HepG2 (cell line): ENCODE data around the gene CD99L2. TPM values are rescaled to one million over a fixed set of nuclear protein-coding genes. Genes with fewer than 3 reads are reported as not detected.

Source experiments
- ATAC-seq: fragments of 200-7000 bp; cut with Tn5 transposase; 3 replicates; pipeline ENCODE4 v1.9.1; 2020; ENCODE audit warnings: mild to moderate bottlenecking, moderate library complexity
- BruUV-seq: library from RNA; stranded (reverse); fragments of 400-500 nt; replicated peaks from 2 replicates; lab custom pipeline; 2021; lab: Mats Ljungman, UMichigan
- CTCF ChIA-PET: fragments of 300-600 bp; formaldehyde crosslinking; extraction: SDS; loops from one replicate; lab custom pipeline; 2021; ENCODE audit warnings: low total read pairs, inconsistent platforms, low intra/inter-chr PET ratio; lab: Yijun Ruan, JAX
- POLR2A ChIA-PET: fragments of 350-600 bp; sonication (Branson Sonifier 250); formaldehyde crosslinking; loops from one replicate; lab custom pipeline; 2020; ENCODE audit warnings: antibody characterized with exemption, inconsistent platforms; lab: Yijun Ruan, JAX
- DNase-seq: peaks from one replicate; pipeline ENCODE4 v3.0.0-alpha.2; 2015; ENCODE audit warnings: low spot score
- FAIRE-seq: peaks from 3 replicates; lab custom pipeline; 2011; peaks lifted over from hg19 to GRCh38; lab: Jason Lieb, UNC
- H2AFZ ChIP-seq: one replicate; pipeline ENCODE4 v1.6.1; 2011; ENCODE audit warnings: low read length, inconsistent platforms
- H3K27ac ChIP-seq: fragments of 300-600 bp; 3 replicates; pipeline ENCODE4 v1.8.0; 2011; ENCODE audit warnings: mixed run types, mild to moderate bottlenecking, mixed read lengths, low read length, inconsistent platforms; ENCODE audit not compliant: insufficient read depth; ENCODE audit errors: extremely low read length
- H3K27me3 ChIP-seq, 2 experiments: fragments of 200-600 bp in 1 of 2; 2 replicates in 1 of 2; 3 replicates in 1 of 2; pipeline versions ENCODE4 v1.6.0 to v1.8.0; 2011; ENCODE audit warnings: low read length in 2 of 2, mild to moderate bottlenecking in 2 of 2, moderate library complexity in 2 of 2, inconsistent platforms in 1 of 2; ENCODE audit not compliant: insufficient read depth in 2 of 2, control insufficient read depth in 1 of 2
- H3K36me3 ChIP-seq, 2 experiments: fragments of 200-600 bp in 1 of 2; replicated peaks in 1 of 2; 2 replicates in 1 of 2; 3 replicates in 1 of 2; pipeline versions ENCODE4 v1.5.1 to v1.8.0; 2011; ENCODE audit warnings: low read length in 2 of 2, inconsistent platforms in 1 of 2; ENCODE audit not compliant: insufficient read depth in 2 of 2, control insufficient read depth in 1 of 2
- H3K4me1 ChIP-seq: 2 replicates; pipeline ENCODE4 v1.5.1; 2012; ENCODE audit warnings: low read length, inconsistent platforms; ENCODE audit not compliant: insufficient read depth
- H3K4me2 ChIP-seq: 2 replicates; pipeline ENCODE4 v1.6.0; 2011; ENCODE audit warnings: low read depth, low read length, inconsistent platforms
- H3K4me3 ChIP-seq, 3 experiments: fragments of 200-600 bp in 1 of 3; sonication (generic), shearing (Covaris generic) in 1 of 3; replicated peaks in 1 of 3; 2 replicates each; pipeline ENCODE4 v1.5.1; 2011 to 2016; ENCODE audit warnings: low read length in 3 of 3, inconsistent platforms in 2 of 3, low read depth in 2 of 3, mild to moderate bottlenecking in 2 of 3, control low read depth in 1 of 3, mixed read lengths in 1 of 3; ENCODE audit not compliant: insufficient read depth in 1 of 3
- H3K79me2 ChIP-seq: one replicate; pipeline ENCODE4 v1.6.1; 2011; ENCODE audit warnings: low read length, inconsistent platforms; ENCODE audit not compliant: insufficient read depth
- H3K9ac ChIP-seq: 2 replicates; pipeline ENCODE4 v1.6.0; 2011; ENCODE audit warnings: mild to moderate bottlenecking, low read depth, low read length, inconsistent platforms; ENCODE audit not compliant: insufficient read depth
- H3K9me3 ChIP-seq: 2 replicates; pipeline ENCODE4 v1.5.1; 2012; ENCODE audit warnings: mild to moderate bottlenecking, low read length
- H4K20me1 ChIP-seq: 2 replicates; pipeline ENCODE4 v1.6.0; 2011; ENCODE audit warnings: inconsistent platforms, mild to moderate bottlenecking, low read length, moderate library complexity; ENCODE audit not compliant: insufficient read depth
- ARNTL ChIP-seq: sonication (generic); formaldehyde crosslinking; IDR thresholded peaks from 2 replicates; pipeline ENCODE4 v1.4.0; 2020; ENCODE audit warnings: mild to moderate bottlenecking, missing genetic modification reagents
- IKZF4 ChIP-seq: sonication (generic); formaldehyde crosslinking; IDR thresholded peaks from 2 replicates; pipeline ENCODE4 v1.5.1; 2020; ENCODE audit warnings: borderline replicate concordance, mild to moderate bottlenecking, low read depth, missing genetic modification reagents; ENCODE audit errors: not compliant biosample characterization
- MATR3 ChIP-seq: sonication (generic); formaldehyde crosslinking; IDR thresholded peaks from 2 replicates; pipeline ENCODE4 v1.4.0; 2020; ENCODE audit warnings: missing genetic modification reagents
- NR2F1 ChIP-seq, 2 experiments: fragments of 450-650 bp in 1 of 2; formaldehyde crosslinking in 1 of 2; IDR thresholded peaks; 2 replicates each; pipeline versions ENCODE4 v1.5.0 to v1.6.1; 2016 to 2020; ENCODE audit warnings: mild to moderate bottlenecking in 1 of 2, missing compliant biosample characterization in 1 of 2, missing genetic modification reagents in 1 of 2, moderate library complexity in 1 of 2
- NRL ChIP-seq: sonication (generic); formaldehyde crosslinking; IDR thresholded peaks from 2 replicates; pipeline ENCODE4 v1.5.0; 2020; ENCODE audit warnings: missing genetic modification reagents, mild to moderate bottlenecking, moderate library complexity, borderline replicate concordance
- RAD51 ChIP-seq: fragments of 450-650 bp; IDR thresholded peaks from 2 replicates; pipeline ENCODE4 v1.6.1; 2016; ENCODE audit warnings: borderline replicate concordance
- SRSF1 ChIP-seq: fragments of 200-400 bp; formaldehyde crosslinking; optimal IDR thresholded peaks from 2 replicates; pipeline ENCODE3; 2017; ENCODE audit warnings: mild to moderate bottlenecking, low read depth, low read length, moderate library complexity
- TEAD2 ChIP-seq: sonication (generic); formaldehyde crosslinking; IDR thresholded peaks from 2 replicates; pipeline ENCODE4 v1.9.0; 2021; ENCODE audit warnings: missing genetic modification reagents
- U2AF1 ChIP-seq: fragments of 200-400 bp; formaldehyde crosslinking; optimal IDR thresholded peaks from 2 replicates; pipeline ENCODE3; 2017; ENCODE audit warnings: mild to moderate bottlenecking, low read depth, low read length
- ZFY ChIP-seq: sonication (generic); formaldehyde crosslinking; IDR thresholded peaks from 2 replicates; pipeline ENCODE4 v1.4.0; 2020; ENCODE audit warnings: missing genetic modification reagents
- ZNF136 ChIP-seq: sonication (generic); formaldehyde crosslinking; IDR thresholded peaks from 2 replicates; pipeline ENCODE4 v1.8.1; 2022; ENCODE audit warnings: low read depth, mild to moderate bottlenecking, moderate library complexity, missing genetic modification reagents
- ZNF24 ChIP-seq: fragments of 450-650 bp; IDR thresholded peaks from 2 replicates; pipeline ENCODE4 v1.6.1; 2017; ENCODE audit warnings: antibody characterized with exemption, mild to moderate bottlenecking
- ZNF335 ChIP-seq: sonication (generic); formaldehyde crosslinking; IDR thresholded peaks from 2 replicates; pipeline ENCODE4 v1.4.0; 2020; ENCODE audit warnings: missing genetic modification reagents
- ZNF7 ChIP-seq: IDR thresholded peaks from 2 replicates; pipeline ENCODE4 v1.6.1; 2016; ENCODE audit warnings: missing biosample characterization, missing genetic modification reagents
- WGBS: methylation state at CpG from one replicate; pipeline ENCODE4 v1.1.6; 2017; ENCODE audit warnings: low lambda C conversion rate; 5-methylcytosine and 5-hydroxymethylcytosine counted together
- in situ Hi-C: cut with HindIII; loops from 2 replicates; pipeline ENCODE4 v1.10.0; 2017; ENCODE audit warnings: low pct_unique_long_range_greater_than_20kb; ENCODE audit not compliant: extremely low pct_ligation_motif_present
- intact Hi-C: fragments of 100-400 bp; cut with micrococcal nuclease; formaldehyde crosslinking; loops from one replicate; pipeline ENCODE4 v1.10.0; 2022; ENCODE audit not compliant: unreplicated experiment
- polyA plus RNA-seq, 8 experiments: library from polyadenylated mRNA; depleted of rRNA in 3 of 8; stranded (reverse) in 7 of 8; unstranded in 1 of 8; fragments of >200 nt; fragmentation: Illumina TruSeq in 4 of 8; extraction: Trizol in 4 of 8; gene quantifications; 2 replicates each; pipeline versions ENCODE4 v1.2.1 to v1.2.3, GENCODE V29; 2011 to 2016; ENCODE audit warnings: low read depth in 4 of 8, missing spikeins in 1 of 8, mixed read lengths in 1 of 8; ENCODE audit not compliant: insufficient read depth in 1 of 8
- total RNA-seq, 5 experiments: library from RNA; depleted of rRNA; stranded (reverse); fragments of >200 nt; fragmentation: Illumina TruSeq; extraction: Trizol; gene quantifications; 2 replicates each; pipeline ENCODE4 v1.2.3, GENCODE V29; 2016; ENCODE audit warnings: low read depth in 1 of 5
- TF ChIP-seq, protein P1 (sequence below): sonication (generic); formaldehyde crosslinking; IDR thresholded peaks from 2 replicates; pipeline ENCODE4 v1.9.0; 2022; ENCODE audit warnings: missing genetic modification reagents, mild to moderate bottlenecking, borderline replicate concordance
- TF ChIP-seq, protein P2 (sequence below): sonication (generic); formaldehyde crosslinking; IDR thresholded peaks from 2 replicates; pipeline ENCODE4 v1.4.0; 2020; ENCODE audit warnings: low read depth, missing genetic modification reagents
- TF ChIP-seq, protein P3 (sequence below): sonication (generic); formaldehyde crosslinking; IDR thresholded peaks from 2 replicates; pipeline ENCODE4 v1.4.0; 2020; ENCODE audit warnings: missing genetic modification reagents
- TF ChIP-seq, protein P4 (sequence below): sonication (generic); formaldehyde crosslinking; IDR thresholded peaks from 2 replicates; pipeline ENCODE4 v1.8.0; 2022; ENCODE audit warnings: mild to moderate bottlenecking, missing genetic modification reagents

Gene CD99L2
- total and polyA plus RNA-seq, 2 of the 13 experiments (the other 11 are each of a cell fraction or from before 2014, with no cell fraction given) = 6.9 to 7.6 TPM

DNA sequence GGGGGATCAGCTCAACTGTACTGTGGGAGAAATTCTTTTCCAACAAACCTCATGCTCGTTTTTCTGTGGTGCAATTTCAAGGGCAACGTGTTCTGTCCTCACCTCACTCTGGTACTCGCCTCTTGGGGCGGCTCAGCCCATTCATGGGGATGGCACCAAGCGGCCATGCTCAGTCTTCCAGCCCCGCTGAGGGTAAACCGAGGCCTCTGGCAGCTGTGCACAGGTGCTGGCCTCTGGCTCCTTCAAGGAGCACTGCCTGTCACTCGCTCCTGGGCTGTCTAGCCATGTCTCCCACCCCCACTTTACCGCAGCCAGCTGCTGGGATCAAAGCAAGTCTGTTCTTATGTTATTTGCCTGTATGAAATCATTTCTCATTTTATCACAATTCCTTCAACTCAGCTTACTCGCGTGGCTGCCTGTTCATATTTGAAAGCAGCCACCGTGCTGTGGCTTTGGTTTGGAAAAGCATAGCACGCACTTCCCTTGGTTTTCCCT lies 135.1 kb downstream of the CD99L2 start:
- no peaks in the 10 kb centered on the region for H3K79me2 ChIP-seq
- intact Hi-C loops = no loop called here
- in situ Hi-C loops = no loop called here
- H3K4me1 ChIP-seq = no peaks in the 10 kb centered on the region
- H4K20me1 ChIP-seq = no peaks in the 10 kb centered on the region
- no peak overlapping the region for H2AFZ ChIP-seq
- no peaks in the 10 kb centered on the region for H3K9me3 ChIP-seq
- no peak for DNase-seq
- H3K9ac ChIP-seq = no peak overlapping the region
- no peak for FAIRE-seq
- no TSS peak for BruUV-seq
- 97% methylated on average over 12 of the region's 13 CpGs for WGBS
- H3K36me3 ChIP-seq = no peaks in the 10 kb centered on the region; a peak in 1 of 5 replicates
- H3K27ac ChIP-seq = no peak overlapping the region
- no peak overlapping the region for H3K4me3 ChIP-seq
- H3K4me2 ChIP-seq = no peak overlapping the region
- ChIA-PET CTCF (no interaction called here), POLR2A (no interaction called here)
- no peak for ATAC-seq
- no peaks in the 10 kb centered on the region for H3K27me3 ChIP-seq
- TF ChIP-seq ZNF7 = no peak
- no peak for TF ChIP-seq MATR3 (CRISPR knock-in tag)
- TF ChIP-seq, protein P1, sequence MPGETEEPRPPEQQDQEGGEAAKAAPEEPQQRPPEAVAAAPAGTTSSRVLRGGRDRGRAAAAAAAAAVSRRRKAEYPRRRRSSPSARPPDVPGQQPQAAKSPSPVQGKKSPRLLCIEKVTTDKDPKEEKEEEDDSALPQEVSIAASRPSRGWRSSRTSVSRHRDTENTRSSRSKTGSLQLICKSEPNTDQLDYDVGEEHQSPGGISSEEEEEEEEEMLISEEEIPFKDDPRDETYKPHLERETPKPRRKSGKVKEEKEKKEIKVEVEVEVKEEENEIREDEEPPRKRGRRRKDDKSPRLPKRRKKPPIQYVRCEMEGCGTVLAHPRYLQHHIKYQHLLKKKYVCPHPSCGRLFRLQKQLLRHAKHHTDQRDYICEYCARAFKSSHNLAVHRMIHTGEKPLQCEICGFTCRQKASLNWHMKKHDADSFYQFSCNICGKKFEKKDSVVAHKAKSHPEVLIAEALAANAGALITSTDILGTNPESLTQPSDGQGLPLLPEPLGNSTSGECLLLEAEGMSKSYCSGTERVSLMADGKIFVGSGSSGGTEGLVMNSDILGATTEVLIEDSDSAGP (CRISPR knock-in tag) = no peak
- no peak for TF ChIP-seq ZNF136 (CRISPR knock-in tag)
- no peak for TF ChIP-seq U2AF1
- TF ChIP-seq IKZF4 = no peak
- TF ChIP-seq TEAD2 (CRISPR knock-in tag) = no peak
- TF ChIP-seq NR2F1 (CRISPR knock-in tag; IDR thresholded peaks at IDR 0.05) = no peak
- TF ChIP-seq SRSF1 = no peak
- no peak for TF ChIP-seq ZNF335
- TF ChIP-seq RAD51 = no peak
- TF ChIP-seq ARNTL (CRISPR knock-in tag) = no peak
- TF ChIP-seq, protein P2, sequence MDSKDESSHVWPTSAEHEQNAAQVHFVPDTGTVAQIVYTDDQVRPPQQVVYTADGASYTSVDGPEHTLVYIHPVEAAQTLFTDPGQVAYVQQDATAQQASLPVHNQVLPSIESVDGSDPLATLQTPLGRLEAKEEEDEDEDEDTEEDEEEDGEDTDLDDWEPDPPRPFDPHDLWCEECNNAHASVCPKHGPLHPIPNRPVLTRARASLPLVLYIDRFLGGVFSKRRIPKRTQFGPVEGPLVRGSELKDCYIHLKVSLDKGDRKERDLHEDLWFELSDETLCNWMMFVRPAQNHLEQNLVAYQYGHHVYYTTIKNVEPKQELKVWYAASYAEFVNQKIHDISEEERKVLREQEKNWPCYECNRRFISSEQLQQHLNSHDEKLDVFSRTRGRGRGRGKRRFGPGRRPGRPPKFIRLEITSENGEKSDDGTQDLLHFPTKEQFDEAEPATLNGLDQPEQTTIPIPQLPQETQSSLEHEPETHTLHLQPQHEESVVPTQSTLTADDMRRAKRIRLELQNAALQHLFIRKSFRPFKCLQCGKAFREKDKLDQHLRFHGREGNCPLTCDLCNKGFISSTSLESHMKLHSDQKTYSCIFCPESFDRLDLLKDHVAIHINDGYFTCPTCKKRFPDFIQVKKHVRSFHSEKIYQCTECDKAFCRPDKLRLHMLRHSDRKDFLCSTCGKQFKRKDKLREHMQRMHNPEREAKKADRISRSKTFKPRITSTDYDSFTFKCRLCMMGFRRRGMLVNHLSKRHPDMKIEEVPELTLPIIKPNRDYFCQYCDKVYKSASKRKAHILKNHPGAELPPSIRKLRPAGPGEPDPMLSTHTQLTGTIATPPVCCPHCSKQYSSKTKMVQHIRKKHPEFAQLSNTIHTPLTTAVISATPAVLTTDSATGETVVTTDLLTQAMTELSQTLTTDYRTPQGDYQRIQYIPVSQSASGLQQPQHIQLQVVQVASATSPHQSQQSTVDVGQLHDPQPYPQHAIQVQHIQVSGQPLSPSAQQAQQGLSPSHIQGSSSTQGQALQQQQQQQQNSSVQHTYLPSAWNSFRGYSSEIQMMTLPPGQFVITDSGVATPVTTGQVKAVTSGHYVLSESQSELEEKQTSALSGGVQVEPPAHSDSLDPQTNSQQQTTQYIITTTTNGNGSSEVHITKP (CRISPR knock-in tag) = no peak
- TF ChIP-seq, protein P3, sequence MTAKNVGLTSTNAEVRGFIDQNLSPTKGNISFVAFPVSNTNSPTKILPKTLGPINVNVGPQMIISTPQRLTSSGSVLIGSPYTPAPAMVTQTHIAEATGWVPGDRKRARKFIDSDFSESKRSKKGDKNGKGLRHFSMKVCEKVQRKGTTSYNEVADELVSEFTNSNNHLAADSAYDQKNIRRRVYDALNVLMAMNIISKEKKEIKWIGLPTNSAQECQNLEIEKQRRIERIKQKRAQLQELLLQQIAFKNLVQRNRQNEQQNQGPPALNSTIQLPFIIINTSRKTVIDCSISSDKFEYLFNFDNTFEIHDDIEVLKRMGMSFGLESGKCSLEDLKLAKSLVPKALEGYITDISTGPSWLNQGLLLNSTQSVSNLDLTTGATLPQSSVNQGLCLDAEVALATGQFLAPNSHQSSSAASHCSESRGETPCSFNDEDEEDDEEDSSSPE = no peak
- TF ChIP-seq ZNF24 = no peak
- TF ChIP-seq ZFY (CRISPR knock-in tag) = no peak
- TF ChIP-seq NRL = no peak
- TF ChIP-seq, protein P4, sequence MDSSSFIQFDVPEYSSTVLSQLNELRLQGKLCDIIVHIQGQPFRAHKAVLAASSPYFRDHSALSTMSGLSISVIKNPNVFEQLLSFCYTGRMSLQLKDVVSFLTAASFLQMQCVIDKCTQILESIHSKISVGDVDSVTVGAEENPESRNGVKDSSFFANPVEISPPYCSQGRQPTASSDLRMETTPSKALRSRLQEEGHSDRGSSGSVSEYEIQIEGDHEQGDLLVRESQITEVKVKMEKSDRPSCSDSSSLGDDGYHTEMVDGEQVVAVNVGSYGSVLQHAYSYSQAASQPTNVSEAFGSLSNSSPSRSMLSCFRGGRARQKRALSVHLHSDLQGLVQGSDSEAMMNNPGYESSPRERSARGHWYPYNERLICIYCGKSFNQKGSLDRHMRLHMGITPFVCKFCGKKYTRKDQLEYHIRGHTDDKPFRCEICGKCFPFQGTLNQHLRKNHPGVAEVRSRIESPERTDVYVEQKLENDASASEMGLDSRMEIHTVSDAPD (CRISPR knock-in tag) = no peak
